Keratinocyte (primary cell): ENCODE data around the gene KTN1. TPM values are rescaled to one million over a fixed set of nuclear protein-coding genes. Genes with fewer than 3 reads are reported as not detected.

Experiments used
- DNase-seq: peaks from one replicate; pipeline ENCODE4 v3.0.0-alpha.2; 2011; ENCODE audit warnings: low read depth, missing footprints, low spot score
- FAIRE-seq: peaks from 2 replicates; lab custom pipeline; 2011; peaks lifted over from hg19 to GRCh38; lab: Jason Lieb, UNC
- H2AFZ ChIP-seq: 2 replicates; pipeline ENCODE4 v1.6.0; 2012; ENCODE audit warnings: low read length, control low read depth, inconsistent platforms; ENCODE audit not compliant: control insufficient read depth
- H3K27ac ChIP-seq: 2 replicates; pipeline ENCODE4 v1.5.1; 2011; ENCODE audit warnings: low read length; ENCODE audit not compliant: control insufficient read depth, insufficient read depth
- H3K27me3 ChIP-seq: 3 replicates; pipeline ENCODE4 v1.6.0; 2011; ENCODE audit warnings: low read length; ENCODE audit not compliant: control insufficient read depth, insufficient read depth; ENCODE audit errors: extremely low read depth
- H3K36me3 ChIP-seq, 2 experiments: 2 replicates in 1 of 2; 3 replicates in 1 of 2; pipeline ENCODE4 v1.5.1; 2011; ENCODE audit warnings: low read length in 2 of 2, mild to moderate bottlenecking in 1 of 2; ENCODE audit not compliant: control insufficient read depth in 2 of 2, insufficient read depth in 2 of 2; ENCODE audit errors: extremely low read depth in 1 of 2
- H3K4me1 ChIP-seq: 3 replicates; pipeline ENCODE4 v1.5.1; 2011; ENCODE audit warnings: low read length; ENCODE audit not compliant: control insufficient read depth, insufficient read depth; ENCODE audit errors: extremely low read depth
- H3K4me2 ChIP-seq: 3 replicates; pipeline ENCODE4 v1.6.0; 2011; ENCODE audit warnings: low read depth, low read length; ENCODE audit not compliant: control insufficient read depth, insufficient read depth; ENCODE audit errors: extremely low read depth
- H3K4me3 ChIP-seq, 3 experiments: fragments of 200-600 bp in 1 of 3; sonication (generic) in 1 of 3; 2 replicates in 2 of 3; 3 replicates in 1 of 3; pipeline ENCODE4 v1.5.1; 2011 to 2016; ENCODE audit warnings: low read length in 3 of 3, mild to moderate bottlenecking in 3 of 3, control low read depth in 2 of 3, inconsistent platforms in 1 of 3, low read depth in 1 of 3, mixed read lengths in 1 of 3, mixed run types in 1 of 3, moderate library complexity in 1 of 3; ENCODE audit not compliant: control insufficient read depth in 2 of 3, insufficient read depth in 2 of 3; ENCODE audit errors: extremely low read depth in 1 of 3
- H3K79me2 ChIP-seq: 2 replicates; pipeline ENCODE4 v1.6.0; 2012; ENCODE audit warnings: low read length; ENCODE audit not compliant: control insufficient read depth, insufficient read depth
- H3K9ac ChIP-seq: 3 replicates; pipeline ENCODE4 v1.6.0; 2011; ENCODE audit warnings: low read length; ENCODE audit not compliant: control insufficient read depth, insufficient read depth; ENCODE audit errors: extremely low read depth
- H3K9me1 ChIP-seq: 3 replicates; pipeline ENCODE4 v1.6.0; 2011; ENCODE audit warnings: low read length; ENCODE audit not compliant: control insufficient read depth, insufficient read depth; ENCODE audit errors: extremely low read depth
- H3K9me3 ChIP-seq: 2 replicates; pipeline ENCODE4 v1.5.1; 2012; ENCODE audit warnings: low read depth, low read length; ENCODE audit not compliant: control insufficient read depth
- H4K20me1 ChIP-seq: 3 replicates; pipeline ENCODE4 v1.6.0; 2011; ENCODE audit warnings: low read length; ENCODE audit not compliant: control insufficient read depth, insufficient read depth; ENCODE audit errors: extremely low read depth
- CTCF ChIP-seq, 3 experiments: IDR thresholded peaks in 1 of 3; conservative IDR thresholded peaks in 1 of 3; optimal IDR thresholded peaks in 1 of 3; 2 replicates in 2 of 3; 3 replicates in 1 of 3; pipeline versions ENCODE3 to v1.5.1; 2011; ENCODE audit warnings: low read length in 3 of 3, mild to moderate bottlenecking in 3 of 3, moderate library complexity in 2 of 3, control low read depth in 1 of 3, inconsistent platforms in 1 of 3; ENCODE audit not compliant: insufficient read depth in 2 of 3; ENCODE audit errors: extremely low read depth in 1 of 3
- EZH2 ChIP-seq: IDR thresholded peaks from one replicate; pipeline ENCODE4 v1.6.1; 2012; ENCODE audit warnings: inconsistent platforms, mild to moderate bottlenecking, low read length, moderate library complexity
- dilution Hi-C: fragments of 300-500 bp; cut with MboI; formaldehyde crosslinking; loops from one replicate; pipeline ENCODE4 v1.7.0; 2020; ENCODE audit warnings: low sequenced_read_pairs; ENCODE audit not compliant: extremely low pct_ligation_motif_present
- polyA plus RNA-seq, 5 experiments: library from polyadenylated mRNA; depleted of rRNA in 3 of 5; stranded (reverse) in 3 of 5; stranded (forward) in 1 of 5; unstranded in 1 of 5; fragments of >200 nt; gene quantifications; 1 replicate in 1 of 5; 2 replicates in 3 of 5; 3 replicates in 1 of 5; pipeline versions ENCODE4 v1.2.1 to v1.2.3, GENCODE V29; 2011 to 2012; ENCODE audit warnings: missing spikeins in 2 of 5, low read depth in 1 of 5, low replicate concordance in 1 of 5

KTN1 gene
- polyA plus RNA-seq, 1 donor (not counting 4 experiments of a cell fraction or from before 2014, with no cell fraction given), result 121 TPM

DNA sequence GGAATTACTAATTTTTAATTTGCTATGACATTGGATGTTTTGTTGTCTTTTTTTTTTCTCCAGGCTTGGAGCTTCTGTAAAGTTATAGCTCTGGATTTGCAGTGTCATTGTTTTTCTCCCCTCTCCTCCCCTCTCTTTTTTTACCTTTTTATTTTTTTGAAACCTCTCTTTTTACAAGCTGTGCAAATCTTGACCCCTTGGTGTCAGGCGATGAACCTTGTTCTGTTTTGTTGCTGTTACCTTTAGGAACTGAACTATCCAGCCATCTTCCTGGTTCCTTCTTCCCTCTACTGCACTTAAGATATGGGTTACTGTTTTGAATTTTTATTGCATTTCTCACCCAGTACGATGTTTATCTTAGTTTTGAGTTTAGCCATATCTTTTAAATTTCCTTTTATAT is 13.7 kb downstream of the KTN1 start:
- DNase-seq, result no peak
- TF ChIP-seq CTCF (optimal IDR thresholded peaks at IDR 0.05 in 1 of 3, IDR thresholded peaks at IDR 0.05 in 1 of 3, conservative IDR thresholded peaks at IDR 0.05 in 1 of 3; ENCODE audit: extremely low read depth in 1 of 3, insufficient read depth in 2 of 3, low read length in 3 of 3), result no peak
- no peak for TF ChIP-seq EZH2
- no peaks in the 10 kb centered on the region for H3K36me3 ChIP-seq
- no peak overlapping the region for H2AFZ ChIP-seq
- dilution Hi-C loops, result no loop called here
- peaks cover 5% of the 10 kb centered on the region for H4K20me1 ChIP-seq
- H3K4me2 ChIP-seq, result no peak overlapping the region
- FAIRE-seq, result no peak
- H3K9me1 ChIP-seq, result no peaks in the 10 kb centered on the region
- H3K4me3 ChIP-seq, result no peak overlapping the region
- peaks cover 93% of the 10 kb centered on the region for H3K79me2 ChIP-seq
- no peaks in the 10 kb centered on the region for H3K9me3 ChIP-seq
- no peak overlapping the region for H3K9ac ChIP-seq
- peaks cover 5% of the 10 kb centered on the region for H3K4me1 ChIP-seq
- peak overlapping the region; percentile 28 for H3K27ac ChIP-seq
- H3K27me3 ChIP-seq, result no peaks in the 10 kb centered on the region

- dilution Hi-C loops, result no loop called here
- H3K9ac ChIP-seq, result no peak overlapping the region
- H3K27ac ChIP-seq, result no peak overlapping the region
- no peak for FAIRE-seq
- TF ChIP-seq EZH2 (no peak), CTCF (optimal IDR thresholded peaks at IDR 0.05 in 1 of 3, IDR thresholded peaks at IDR 0.05 in 1 of 3, conservative IDR thresholded peaks at IDR 0.05 in 1 of 3; ENCODE audit: extremely low read depth in 1 of 3, insufficient read depth in 2 of 3, low read length in 3 of 3) (no peak)
- H3K4me1 ChIP-seq, result peaks cover 15% of the 10 kb centered on the region
- no peaks in the 10 kb centered on the region for H3K27me3 ChIP-seq
- no peaks in the 10 kb centered on the region for H3K9me1 ChIP-seq
- no peaks in the 10 kb centered on the region for H3K36me3 ChIP-seq
- H3K4me3 ChIP-seq, result no peak overlapping the region
- no peak for DNase-seq
- H2AFZ ChIP-seq, result no peak overlapping the region
- peaks cover 5% of the 10 kb centered on the region for H4K20me1 ChIP-seq
- peaks cover 94% of the 10 kb centered on the region for H3K79me2 ChIP-seq
- no peaks in the 10 kb centered on the region for H3K9me3 ChIP-seq
- H3K4me2 ChIP-seq, result no peak overlapping the region
Measured at GRCh38 chr14:55599250-55599879, 19.4 kb downstream of the KTN1 start.
